Measurements from ENCODE around the gene OCA2.

Gene OCA2

GRCh38 chr15:28080386-28080785 lies 18.7 kb downstream of the OCA2 start:
- no peak for DNase-seq (ENCODE audit: low read depth in 1 of 2, low spot score in 1 of 2)
- no peak overlapping the region for H3K4me3 ChIP-seq (replicated peaks; ENCODE audit: insufficient read depth, low read length)
- no peak for TF ChIP-seq SPI1 (IDR thresholded peaks at IDR 0.05; ENCODE audit: borderline replicate concordance, low read depth)
- TF ChIP-seq CTCF (IDR thresholded peaks at IDR 0.05; ENCODE audit: insufficient read depth, low read length) = no peak
- TF ChIP-seq, protein P1, sequence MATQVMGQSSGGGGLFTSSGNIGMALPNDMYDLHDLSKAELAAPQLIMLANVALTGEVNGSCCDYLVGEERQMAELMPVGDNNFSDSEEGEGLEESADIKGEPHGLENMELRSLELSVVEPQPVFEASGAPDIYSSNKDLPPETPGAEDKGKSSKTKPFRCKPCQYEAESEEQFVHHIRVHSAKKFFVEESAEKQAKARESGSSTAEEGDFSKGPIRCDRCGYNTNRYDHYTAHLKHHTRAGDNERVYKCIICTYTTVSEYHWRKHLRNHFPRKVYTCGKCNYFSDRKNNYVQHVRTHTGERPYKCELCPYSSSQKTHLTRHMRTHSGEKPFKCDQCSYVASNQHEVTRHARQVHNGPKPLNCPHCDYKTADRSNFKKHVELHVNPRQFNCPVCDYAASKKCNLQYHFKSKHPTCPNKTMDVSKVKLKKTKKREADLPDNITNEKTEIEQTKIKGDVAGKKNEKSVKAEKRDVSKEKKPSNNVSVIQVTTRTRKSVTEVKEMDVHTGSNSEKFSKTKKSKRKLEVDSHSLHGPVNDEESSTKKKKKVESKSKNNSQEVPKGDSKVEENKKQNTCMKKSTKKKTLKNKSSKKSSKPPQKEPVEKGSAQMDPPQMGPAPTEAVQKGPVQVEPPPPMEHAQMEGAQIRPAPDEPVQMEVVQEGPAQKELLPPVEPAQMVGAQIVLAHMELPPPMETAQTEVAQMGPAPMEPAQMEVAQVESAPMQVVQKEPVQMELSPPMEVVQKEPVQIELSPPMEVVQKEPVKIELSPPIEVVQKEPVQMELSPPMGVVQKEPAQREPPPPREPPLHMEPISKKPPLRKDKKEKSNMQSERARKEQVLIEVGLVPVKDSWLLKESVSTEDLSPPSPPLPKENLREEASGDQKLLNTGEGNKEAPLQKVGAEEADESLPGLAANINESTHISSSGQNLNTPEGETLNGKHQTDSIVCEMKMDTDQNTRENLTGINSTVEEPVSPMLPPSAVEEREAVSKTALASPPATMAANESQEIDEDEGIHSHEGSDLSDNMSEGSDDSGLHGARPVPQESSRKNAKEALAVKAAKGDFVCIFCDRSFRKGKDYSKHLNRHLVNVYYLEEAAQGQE (IDR thresholded peaks at IDR 0.05; ENCODE audit: insufficient replicate concordance, low read depth) = no peak
- TF ChIP-seq GABPA (IDR thresholded peaks at IDR 0.05; ENCODE audit: low read depth) = no peak
- TF ChIP-seq POLR2AphosphoS5 (IDR thresholded peaks at IDR 0.05; ENCODE audit: low read depth) = no peak
- H3K27me3 ChIP-seq (ENCODE audit: insufficient read depth, poor library complexity, severe bottlenecking) = no peaks in the 10 kb centered on the region
- H3K27ac ChIP-seq (replicated peaks) = no peak overlapping the region

DNA sequence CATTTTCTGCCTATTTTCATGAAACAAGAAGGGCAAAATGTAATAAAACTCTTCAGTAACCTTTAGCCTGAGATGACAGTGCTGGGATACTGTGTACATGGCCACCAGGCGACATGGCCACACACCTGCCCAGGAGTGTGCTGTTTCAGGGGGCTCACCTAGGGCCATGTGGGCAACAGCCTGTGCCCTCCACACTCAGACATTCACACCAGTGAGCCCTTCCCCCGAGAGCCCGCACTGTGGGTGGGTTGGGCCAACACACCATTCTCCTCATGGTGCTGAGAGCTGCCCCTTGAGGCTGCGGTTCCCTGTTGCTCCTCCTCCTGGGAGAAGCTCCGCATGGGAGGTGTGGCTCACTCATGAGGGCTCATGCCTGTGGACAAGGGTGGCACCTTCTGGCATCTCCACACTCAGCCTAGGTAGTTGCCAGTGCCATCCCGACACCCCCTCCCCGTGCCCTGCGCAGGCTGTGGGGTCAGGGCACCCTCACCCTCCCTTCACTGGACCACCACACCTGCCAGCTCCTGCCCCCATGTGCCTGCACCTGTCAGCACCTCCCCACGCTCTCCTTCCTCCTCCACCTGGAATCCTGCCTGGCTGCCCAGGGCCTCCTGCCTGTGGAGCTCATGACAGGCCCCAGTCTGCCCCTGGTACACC lies 19.7 kb downstream of the OCA2 start:
- no peak for DNase-seq (ENCODE audit: low read depth in 1 of 2, low spot score in 1 of 2)
- no peak overlapping the region for H3K27ac ChIP-seq (replicated peaks)
- H3K4me3 ChIP-seq (replicated peaks; ENCODE audit: insufficient read depth, low read length) = no peak overlapping the region
- TF ChIP-seq, protein P1 (IDR thresholded peaks at IDR 0.05; ENCODE audit: insufficient replicate concordance, low read depth) = no peak
- TF ChIP-seq POLR2AphosphoS5 (IDR thresholded peaks at IDR 0.05; ENCODE audit: low read depth) (no peak), GABPA (IDR thresholded peaks at IDR 0.05; ENCODE audit: low read depth) (no peak), CTCF (IDR thresholded peaks at IDR 0.05; ENCODE audit: insufficient read depth, low read length) (no peak), SPI1 (IDR thresholded peaks at IDR 0.05; ENCODE audit: borderline replicate concordance, low read depth) (no peak)
- H3K27me3 ChIP-seq (ENCODE audit: insufficient read depth, poor library complexity, severe bottlenecking) = no peaks in the 10 kb centered on the region

- Histone ChIP-seq H3K27ac (replicated peaks) (no peak overlapping the region), H3K4me3 (replicated peaks; ENCODE audit: insufficient read depth, low read length) (no peak overlapping the region), H3K27me3 (ENCODE audit: insufficient read depth, poor library complexity, severe bottlenecking) (no peaks in the 10 kb centered on the region)
- DNase-seq (ENCODE audit: low read depth in 1 of 2, low spot score in 1 of 2) = no peak
- no peak for TF ChIP-seq CTCF (IDR thresholded peaks at IDR 0.05; ENCODE audit: insufficient read depth, low read length)
- TF ChIP-seq, protein P1 (IDR thresholded peaks at IDR 0.05; ENCODE audit: insufficient replicate concordance, low read depth) = no peak
- TF ChIP-seq GABPA (IDR thresholded peaks at IDR 0.05; ENCODE audit: low read depth) = no peak
Measured at GRCh38 chr15:28078191-28078719, 20.9 kb downstream of the OCA2 start.

Data from HL-60 (cell line).